HepG2 (cell line): ENCODE data around the gene MTA1. TPM values are rescaled to one million over a fixed set of nuclear protein-coding genes. Genes with fewer than 3 reads are reported as not detected.
A peak's percentile ranks its signal among the peaks of the same experiment; 100 is the strongest.

Experiments used
- AHDC1 ChIP-seq: sonication (generic); formaldehyde crosslinking; IDR thresholded peaks from 2 replicates; pipeline ENCODE4 v1.5.1; 2020; ENCODE audit warnings: mild to moderate bottlenecking, missing genetic modification reagents, borderline replicate concordance
- ARNT ChIP-seq: fragments of 450-650 bp; IDR thresholded peaks from 2 replicates; pipeline ENCODE4 v1.6.1; 2017
- ATF6 ChIP-seq: sonication (generic); formaldehyde crosslinking; conservative IDR thresholded peaks from 2 replicates; pipeline ENCODE4 v1.4.0; 2020; ENCODE audit warnings: missing genetic modification reagents
- CREM ChIP-seq, 2 experiments: sonication (generic) in 1 of 2; formaldehyde crosslinking in 1 of 2; IDR thresholded peaks; 2 replicates each; pipeline versions ENCODE4 v1.4.0 to v1.6.1; 2016 to 2020; ENCODE audit warnings: antibody characterized with exemption in 1 of 2, mild to moderate bottlenecking in 1 of 2, missing genetic modification reagents in 1 of 2
- GATAD2A ChIP-seq: IDR thresholded peaks from 2 replicates; pipeline ENCODE4 v1.6.1; 2016
- GLMP ChIP-seq: sonication (generic); formaldehyde crosslinking; IDR thresholded peaks from 2 replicates; pipeline ENCODE4 v1.9.0; 2021; ENCODE audit warnings: missing genetic modification reagents, mild to moderate bottlenecking, borderline replicate concordance
- GPBP1L1 ChIP-seq: sonication (generic); formaldehyde crosslinking; IDR thresholded peaks from 2 replicates; pipeline ENCODE4 v1.5.0; 2020; ENCODE audit warnings: mild to moderate bottlenecking, missing genetic modification reagents
- KDM5B ChIP-seq: sonication (generic); formaldehyde crosslinking; IDR thresholded peaks from 2 replicates; pipeline ENCODE4 v1.4.0; 2020; ENCODE audit warnings: missing genetic modification reagents, mild to moderate bottlenecking, borderline replicate concordance
- KLF9 ChIP-seq: IDR thresholded peaks from 2 replicates; pipeline ENCODE4 v1.6.1; 2016; ENCODE audit warnings: low read depth
- NFATC3 ChIP-seq: sonication (generic); formaldehyde crosslinking; IDR thresholded peaks from 2 replicates; pipeline ENCODE4 v1.5.1; 2020; ENCODE audit warnings: mild to moderate bottlenecking, missing genetic modification reagents
- NR2F1 ChIP-seq, 2 experiments: fragments of 450-650 bp in 1 of 2; formaldehyde crosslinking in 1 of 2; IDR thresholded peaks; 2 replicates each; pipeline versions ENCODE4 v1.5.0 to v1.6.1; 2016 to 2020; ENCODE audit warnings: mild to moderate bottlenecking in 1 of 2, missing compliant biosample characterization in 1 of 2, missing genetic modification reagents in 1 of 2, moderate library complexity in 1 of 2
- PBX3 ChIP-seq: sonication (generic); formaldehyde crosslinking; IDR thresholded peaks from 2 replicates; pipeline ENCODE4 v1.8.1; 2023; ENCODE audit warnings: missing genetic modification reagents, inconsistent platforms, borderline replicate concordance
- POLR2A ChIP-seq, 2 experiments: IDR thresholded peaks; 2 replicates each; pipeline ENCODE4 v1.6.1; 2011; ENCODE audit warnings: low read depth in 2 of 2, low read length in 2 of 2, mild to moderate bottlenecking in 1 of 2, moderate library complexity in 1 of 2; ENCODE audit not compliant: insufficient read depth in 1 of 2
- SRSF4 ChIP-seq: fragments of 200-400 bp; formaldehyde crosslinking; IDR thresholded peaks from one replicate; pipeline ENCODE4 v1.6.1; 2018; ENCODE audit warnings: mild to moderate bottlenecking, low read depth, low read length, moderate library complexity; ENCODE audit not compliant: poor library complexity, severe bottlenecking
- TMF1 ChIP-seq: sonication (generic); formaldehyde crosslinking; IDR thresholded peaks from 2 replicates; pipeline ENCODE4 v1.8.1; 2022; ENCODE audit warnings: low read depth, missing genetic modification reagents
- ZNF484 ChIP-seq: sonication (generic); formaldehyde crosslinking; IDR thresholded peaks from 2 replicates; pipeline ENCODE4 v1.5.1; 2020; ENCODE audit warnings: mild to moderate bottlenecking, low read depth, missing genetic modification reagents, borderline replicate concordance
- ZNF644 ChIP-seq: IDR thresholded peaks from 2 replicates; pipeline ENCODE4 v1.6.1; 2016; ENCODE audit warnings: low read depth
- polyA plus RNA-seq, 8 experiments: library from polyadenylated mRNA; depleted of rRNA in 3 of 8; stranded (reverse) in 7 of 8; unstranded in 1 of 8; fragments of >200 nt; fragmentation: Illumina TruSeq in 4 of 8; extraction: Trizol in 4 of 8; gene quantifications; 2 replicates each; pipeline versions ENCODE4 v1.2.1 to v1.2.3, GENCODE V29; 2011 to 2016; ENCODE audit warnings: low read depth in 4 of 8, missing spikeins in 1 of 8, mixed read lengths in 1 of 8; ENCODE audit not compliant: insufficient read depth in 1 of 8
- total RNA-seq, 5 experiments: library from RNA; depleted of rRNA; stranded (reverse); fragments of >200 nt; fragmentation: Illumina TruSeq; extraction: Trizol; gene quantifications; 2 replicates each; pipeline ENCODE4 v1.2.3, GENCODE V29; 2016; ENCODE audit warnings: low read depth in 1 of 5

MTA1 gene
- total and polyA plus RNA-seq, 2 of the 13 experiments (the other 11 are each of a cell fraction or from before 2014, with no cell fraction given), result 35.2 to 85.8 TPM

GRCh38 chr14:105495990-105496830, 76.6 kb downstream of the MTA1 start (continued):
- no peak for TF ChIP-seq ZNF644 (CRISPR knock-in tag)
- no peak for TF ChIP-seq GLMP (CRISPR knock-in tag)
- TF ChIP-seq GPBP1L1 (CRISPR knock-in tag), result no peak
- no peak for TF ChIP-seq ZNF484
- no peak for TF ChIP-seq NFATC3
- peak; percentile 84 for TF ChIP-seq GATAD2A
- no peak for TF ChIP-seq ARNT
- TF ChIP-seq POLR2A (IDR thresholded peaks at IDR 0.05; ENCODE audit: insufficient read depth in 1 of 2, low read depth in 2 of 2, low read length in 2 of 2), result peak in 1 of 2 experiments; percentile 78; a peak in 2 of 4 replicates
- TF ChIP-seq TMF1 (CRISPR knock-in tag), result no peak; the same call in 1 of the 2 replicates
- TF ChIP-seq ATF6, result no peak
- TF ChIP-seq AHDC1 (CRISPR knock-in tag), result no peak
- no peak for TF ChIP-seq PBX3 (CRISPR knock-in tag)
- peak; percentile 56; the same call in 1 of the 2 replicates for TF ChIP-seq CREM (IDR thresholded peaks at IDR 0.05)
- TF ChIP-seq CREM (CRISPR knock-in tag; IDR thresholded peaks at IDR 0.05), result no peak
- no peak for TF ChIP-seq SRSF4
- TF ChIP-seq KLF9 (CRISPR knock-in tag), result no peak
- peak in 1 of 2 experiments; percentile 36; a peak in 1 of 4 replicates for TF ChIP-seq NR2F1 (CRISPR knock-in tag; IDR thresholded peaks at IDR 0.05)
- peak; percentile 11; the same call in 1 of the 2 replicates for TF ChIP-seq KDM5B
